ENCODE results near the gene PKP3.
"Not testable (repeated sequence)": the region's sequence is repeated elsewhere in the genome, so short reads cannot be mapped to it uniquely, and the experiment has no call there.

Gene PKP3

DNA sequence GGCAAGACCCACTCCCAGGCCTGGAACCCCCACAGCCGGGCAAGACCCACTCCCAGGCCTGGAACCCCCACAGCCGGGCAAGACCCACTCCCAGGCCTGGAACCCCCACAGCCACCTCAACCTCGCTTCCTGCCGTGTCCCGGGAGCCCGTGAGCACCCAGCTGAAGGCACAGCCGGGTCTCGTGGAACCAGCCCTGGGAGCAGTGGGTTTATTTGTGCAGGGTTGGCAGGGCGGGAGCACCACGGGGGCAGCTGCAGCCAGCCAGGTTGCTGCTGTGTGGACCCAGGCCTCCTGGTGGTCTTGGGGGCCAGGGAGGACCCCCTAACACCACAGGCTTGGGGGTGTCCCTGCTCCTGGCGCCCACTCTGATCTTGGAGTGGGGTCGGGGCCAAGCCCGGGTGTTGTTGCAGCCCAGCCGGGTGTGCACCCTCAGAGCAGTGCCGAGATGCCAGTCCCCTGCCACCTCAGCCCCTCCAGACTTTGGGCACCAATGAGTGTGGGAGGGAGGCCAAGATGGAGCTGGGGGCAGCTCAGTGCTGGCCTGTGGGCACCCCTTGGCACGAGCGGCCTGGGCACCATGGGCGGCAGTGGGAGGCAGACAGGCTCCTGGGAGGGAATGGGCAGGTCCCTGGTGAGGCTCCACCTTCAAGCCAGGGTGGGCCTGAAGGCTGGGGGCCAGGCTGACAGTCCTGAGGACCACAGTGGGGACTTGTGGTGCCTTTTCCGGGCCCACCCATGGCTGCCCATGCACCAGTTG lies 8.2 kb upstream of the PKP3 start:
- no peak for DNase-seq (ENCODE audit: low read depth in 2 of 2)
- no peak overlapping the region for H3K4me3 ChIP-seq (replicated peaks in 1 of 2; ENCODE audit: low read depth in 2 of 2, low read length in 2 of 2)
- TF ChIP-seq, protein P1, sequence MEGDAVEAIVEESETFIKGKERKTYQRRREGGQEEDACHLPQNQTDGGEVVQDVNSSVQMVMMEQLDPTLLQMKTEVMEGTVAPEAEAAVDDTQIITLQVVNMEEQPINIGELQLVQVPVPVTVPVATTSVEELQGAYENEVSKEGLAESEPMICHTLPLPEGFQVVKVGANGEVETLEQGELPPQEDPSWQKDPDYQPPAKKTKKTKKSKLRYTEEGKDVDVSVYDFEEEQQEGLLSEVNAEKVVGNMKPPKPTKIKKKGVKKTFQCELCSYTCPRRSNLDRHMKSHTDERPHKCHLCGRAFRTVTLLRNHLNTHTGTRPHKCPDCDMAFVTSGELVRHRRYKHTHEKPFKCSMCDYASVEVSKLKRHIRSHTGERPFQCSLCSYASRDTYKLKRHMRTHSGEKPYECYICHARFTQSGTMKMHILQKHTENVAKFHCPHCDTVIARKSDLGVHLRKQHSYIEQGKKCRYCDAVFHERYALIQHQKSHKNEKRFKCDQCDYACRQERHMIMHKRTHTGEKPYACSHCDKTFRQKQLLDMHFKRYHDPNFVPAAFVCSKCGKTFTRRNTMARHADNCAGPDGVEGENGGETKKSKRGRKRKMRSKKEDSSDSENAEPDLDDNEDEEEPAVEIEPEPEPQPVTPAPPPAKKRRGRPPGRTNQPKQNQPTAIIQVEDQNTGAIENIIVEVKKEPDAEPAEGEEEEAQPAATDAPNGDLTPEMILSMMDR (IDR thresholded peaks at IDR 0.05; ENCODE audit: low read depth, low read length), result no peak

- TF ChIP-seq, protein P1 (IDR thresholded peaks at IDR 0.05; ENCODE audit: low read depth, low read length), result no peak
- no peak overlapping the region for H3K4me3 ChIP-seq (replicated peaks in 1 of 2; ENCODE audit: low read depth in 2 of 2, low read length in 2 of 2)
- no peak for DNase-seq (ENCODE audit: low read depth in 2 of 2)
These were observed 7.5 kb upstream of the PKP3 start for GRCh38 chr11:386483-386882.

GRCh38 chr11:387193-387793 lies 6.7 kb upstream of the PKP3 start:
- no peak overlapping the region for H3K4me3 ChIP-seq (replicated peaks in 1 of 2; ENCODE audit: low read depth in 2 of 2, low read length in 2 of 2)
- TF ChIP-seq, protein P1 (IDR thresholded peaks at IDR 0.05; ENCODE audit: low read depth, low read length), result no peak
- no peak for DNase-seq (ENCODE audit: low read depth in 2 of 2)

DNA sequence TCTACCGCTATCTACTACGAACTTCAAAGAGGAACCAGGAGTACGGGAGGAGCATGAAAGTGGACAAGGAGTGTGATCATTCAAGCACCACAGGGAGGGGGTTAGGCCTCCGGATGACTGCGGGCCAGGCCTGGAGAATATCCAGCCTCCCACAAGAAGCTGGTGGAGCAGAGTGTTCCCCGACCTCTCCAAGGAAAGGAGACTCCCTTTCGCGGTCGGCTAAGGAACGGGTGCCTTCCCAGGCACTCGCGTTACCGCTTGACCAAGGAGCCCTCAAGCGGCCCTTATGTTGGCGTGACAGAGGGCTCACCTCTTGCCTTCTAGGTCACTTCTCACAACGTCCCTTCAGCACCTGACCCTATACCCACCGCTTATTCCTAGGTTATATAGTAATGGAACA lies 4.6 kb upstream of the PKP3 start:
- DNase-seq (ENCODE audit: low read depth in 2 of 2); H3K4me3 ChIP-seq (replicated peaks in 1 of 2; ENCODE audit: low read depth in 2 of 2, low read length in 2 of 2): not testable (repeated sequence)

DNA sequence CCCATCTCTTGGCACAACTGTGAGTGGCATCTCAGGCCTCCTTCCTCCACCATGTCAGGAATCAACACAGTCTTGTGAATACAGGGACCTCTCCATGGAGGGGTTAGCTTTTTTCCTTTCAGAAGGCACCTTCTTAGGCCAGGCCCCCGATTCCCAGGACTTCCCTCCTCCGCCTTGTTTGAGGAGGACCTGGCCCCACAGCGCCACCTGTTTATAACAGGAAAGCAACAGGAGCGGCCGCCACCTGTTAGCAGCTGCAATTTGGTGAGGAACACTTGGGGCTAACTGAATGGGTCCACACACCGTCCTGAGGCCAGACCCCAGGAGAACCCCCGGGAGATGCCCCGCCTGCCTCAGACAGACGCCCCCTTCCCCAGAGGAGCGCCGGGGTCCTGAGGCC lies 3.8 kb upstream of the PKP3 start:
- H3K4me3 ChIP-seq (replicated peaks in 1 of 2; ENCODE audit: low read depth in 2 of 2, low read length in 2 of 2), result no peak overlapping the region
- TF ChIP-seq, protein P1 (IDR thresholded peaks at IDR 0.05; ENCODE audit: low read depth, low read length), result no peak
- no peak for DNase-seq (ENCODE audit: low read depth in 2 of 2)

DNA sequence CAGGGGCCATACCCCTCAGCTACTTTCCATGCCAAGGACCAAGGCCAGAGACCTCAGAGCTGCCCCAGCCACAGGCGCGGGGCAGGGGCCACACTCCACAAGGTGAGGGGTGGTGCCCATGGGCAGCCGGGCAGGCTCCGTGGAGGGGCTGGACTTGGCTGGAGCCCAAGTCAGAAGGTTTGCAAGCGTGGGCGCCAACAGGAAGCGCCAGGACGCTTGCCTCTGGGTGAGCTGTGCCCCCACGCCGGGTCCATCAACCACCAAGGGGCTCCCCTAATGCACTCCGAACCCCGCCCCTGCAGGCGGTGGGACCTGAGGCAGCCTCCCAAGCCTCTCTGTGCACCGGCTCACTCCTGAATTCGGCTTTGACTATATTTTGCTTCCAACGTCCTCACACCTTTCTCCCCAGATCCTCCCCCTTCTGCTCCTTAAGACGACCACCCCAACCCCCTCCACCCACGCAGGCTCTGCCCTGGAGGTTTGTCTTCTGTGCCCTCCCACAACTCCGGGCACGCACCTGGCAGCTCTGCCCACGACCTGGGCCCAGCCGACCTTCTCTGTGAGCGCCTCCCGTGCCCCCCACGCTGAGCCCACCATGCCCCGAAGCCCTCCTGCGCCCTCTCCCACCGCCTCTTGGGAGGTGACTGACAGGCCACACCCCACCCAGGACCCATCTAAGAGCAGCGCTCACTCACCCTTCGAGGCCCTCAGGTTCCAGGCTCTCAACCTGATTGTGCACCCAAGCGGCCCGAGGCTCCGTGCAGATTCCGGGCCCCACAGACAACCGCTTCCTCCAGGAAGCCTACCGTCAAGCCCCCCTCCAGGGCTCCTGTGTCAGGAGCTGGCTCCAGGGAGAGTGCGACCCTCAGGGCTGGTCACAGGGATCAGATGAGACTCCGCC lies 2.6 kb upstream of the PKP3 start:
- no peak overlapping the region for H3K4me3 ChIP-seq (replicated peaks in 1 of 2; ENCODE audit: low read depth in 2 of 2, low read length in 2 of 2)
- DNase-seq (ENCODE audit: low read depth in 2 of 2), result no peak
- TF ChIP-seq, protein P1 (IDR thresholded peaks at IDR 0.05; ENCODE audit: low read depth, low read length), result no peak
